NB4 (cell line): ENCODE data around the gene BTBD9.

ENCODE experiments used
- DNase-seq: peaks from one replicate; pipeline ENCODE4 v3.0.0; 2010; ENCODE audit warnings: low read depth
- H3K4me3 ChIP-seq: one replicate; pipeline ENCODE4 v1.5.1; 2011; ENCODE audit warnings: mild to moderate bottlenecking, low read depth, low read length, moderate library complexity
- CTCF ChIP-seq: IDR thresholded peaks from one replicate; pipeline ENCODE4 v1.5.1; 2012; ENCODE audit warnings: low read depth, low read length
- MAX ChIP-seq: IDR thresholded peaks from 2 replicates; pipeline ENCODE4 v1.6.1; 2011; ENCODE audit warnings: low read depth, low read length
- MYC ChIP-seq: IDR thresholded peaks from 2 replicates; pipeline ENCODE4 v1.6.1; 2011; ENCODE audit warnings: low read depth, low read length
- POLR2A ChIP-seq: IDR thresholded peaks from 2 replicates; pipeline ENCODE4 v1.6.1; 2011; ENCODE audit warnings: mild to moderate bottlenecking; ENCODE audit not compliant: insufficient read length; ENCODE audit errors: extremely low read depth

Gene BTBD9

GRCh38 chr6:38528196-38528965 is 111.3 kb downstream of the BTBD9 start:
- no peak for TF ChIP-seq MYC
- no peak for TF ChIP-seq POLR2A
- TF ChIP-seq CTCF = no peak
- TF ChIP-seq MAX = no peak
- DNase-seq = no peak
- H3K4me3 ChIP-seq = no peak overlapping the region

GRCh38 chr6:38527371-38527770 is 112.4 kb downstream of the BTBD9 start:
- TF ChIP-seq CTCF = no peak
- no peak for TF ChIP-seq POLR2A
- no peak overlapping the region for H3K4me3 ChIP-seq
- DNase-seq = no peak

GRCh38 chr6:38525888-38526287 is 113.8 kb downstream of the BTBD9 start:
- no peak for TF ChIP-seq MAX
- TF ChIP-seq POLR2A = no peak
- no peak for TF ChIP-seq CTCF
- TF ChIP-seq MYC = no peak
- no peak for DNase-seq
- no peak overlapping the region for H3K4me3 ChIP-seq

GRCh38 chr6:38524436-38525145 is 115.1 kb downstream of the BTBD9 start:
- DNase-seq = no peak
- H3K4me3 ChIP-seq = no peak overlapping the region
- no peak for TF ChIP-seq CTCF
- no peak for TF ChIP-seq MYC
- TF ChIP-seq POLR2A = no peak
- TF ChIP-seq MAX = no peak

GRCh38 chr6:38522322-38522721 is 117.4 kb downstream of the BTBD9 start:
- no peak for DNase-seq
- TF ChIP-seq MYC = no peak
- H3K4me3 ChIP-seq = no peak overlapping the region

GRCh38 chr6:38518511-38519304 is 121.0 kb downstream of the BTBD9 start:
- H3K4me3 ChIP-seq = no peak overlapping the region
- TF ChIP-seq MYC (no peak), POLR2A (no peak), CTCF (no peak), MAX (no peak)
- DNase-seq = no peak
